NK-92 (cell line): ENCODE measurements around the gene SH3PXD2A.

ENCODE experiments used
- DNase-seq: peaks from one replicate; lab custom pipeline; 2025; ENCODE audit not compliant: unreplicated experiment; lab: John Stamatoyannopoulos, UW

SH3PXD2A gene

GRCh38 chr10:103727991-103728689, 127.2 kb downstream of the SH3PXD2A start:
- no peak for DNase-seq

GRCh38 chr10:103727546-103727963, 127.8 kb downstream of the SH3PXD2A start:
- no peak for DNase-seq

DNA sequence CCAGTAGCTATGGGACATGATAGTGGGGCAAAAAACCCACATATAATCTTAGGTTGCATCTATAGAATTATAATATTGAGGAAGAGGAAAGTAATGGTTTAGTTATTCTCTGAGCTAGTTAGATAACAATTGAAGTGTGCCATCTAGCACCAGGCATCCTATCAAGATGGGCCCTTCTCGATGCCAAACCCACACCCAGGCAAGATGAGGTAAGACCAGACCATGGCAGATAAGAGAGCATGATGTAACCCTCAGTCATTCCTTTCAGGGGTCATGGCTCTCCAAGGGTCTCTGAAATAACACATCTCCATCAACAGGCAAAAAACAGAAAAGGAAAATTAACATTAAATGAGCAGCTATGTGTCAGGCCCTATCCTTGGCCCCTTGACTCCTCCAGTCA, 128.7 kb downstream of the SH3PXD2A start:
- DNase-seq: no peak

- no peak for DNase-seq
Observed at GRCh38 chr10:103725242-103725641, 130.1 kb downstream of the SH3PXD2A start.

DNA sequence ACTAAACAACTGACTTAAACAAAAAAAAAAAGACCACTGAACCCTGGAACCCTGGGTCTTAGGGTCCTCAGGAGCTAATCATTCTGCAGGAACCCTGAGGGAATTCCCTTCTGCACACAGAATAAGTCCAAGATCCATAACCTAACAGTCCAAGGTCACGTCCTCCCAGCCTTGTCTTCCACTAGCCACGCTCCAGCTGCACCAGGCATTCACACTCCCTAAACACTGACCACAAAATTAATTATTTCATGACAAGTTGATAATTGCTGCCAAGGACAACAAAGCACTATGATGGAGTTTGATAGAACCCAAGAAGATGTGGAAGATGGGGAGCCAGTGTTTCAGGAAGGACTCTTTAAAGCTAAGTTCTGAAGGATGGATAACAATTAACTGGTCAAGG, 130.6 kb downstream of the SH3PXD2A start:
- no peak for DNase-seq

DNA sequence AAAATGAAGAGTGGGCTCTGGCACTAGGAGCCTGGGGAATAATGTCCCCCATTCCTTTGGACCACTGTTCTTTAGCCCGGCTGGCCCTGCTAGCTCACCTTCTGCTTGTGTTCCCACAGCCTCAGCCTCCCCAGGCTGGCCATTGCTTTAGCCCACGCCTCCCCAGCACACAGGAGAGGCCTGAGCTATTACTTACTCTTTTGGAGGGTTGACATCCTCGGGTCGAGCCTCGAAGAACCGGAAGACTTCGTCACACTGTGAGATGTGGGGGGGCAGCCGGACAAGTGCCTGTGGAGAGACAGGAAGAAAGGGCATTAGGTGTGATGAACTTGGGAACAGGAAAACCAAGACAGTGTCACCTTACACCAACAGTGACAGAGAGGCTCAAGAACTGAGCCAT, 131.3 kb downstream of the SH3PXD2A start:
- no peak for DNase-seq

- DNase-seq: no peak
Observed at GRCh38 chr10:103723557-103723956, 131.8 kb downstream of the SH3PXD2A start.

DNA sequence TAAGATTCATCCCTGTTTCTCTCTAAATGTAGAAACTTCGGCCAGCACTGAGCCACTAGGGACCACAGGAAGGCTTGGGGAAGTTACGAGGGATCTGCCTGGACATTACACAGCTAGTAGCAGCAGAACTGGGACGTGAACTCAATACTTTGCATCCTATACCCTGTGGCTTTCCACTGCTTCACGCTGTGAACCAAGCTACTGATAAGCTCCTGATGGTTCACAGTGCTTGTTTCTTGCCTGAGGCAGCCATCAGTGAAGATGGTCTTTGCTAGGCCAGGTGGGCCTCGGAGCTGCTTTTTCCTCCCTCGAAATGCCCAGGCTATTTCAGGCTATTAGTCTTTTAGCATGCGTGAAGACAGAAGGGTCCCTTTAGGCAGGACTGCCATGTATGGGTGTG, 132.7 kb downstream of the SH3PXD2A start:
- DNase-seq: no peak

DNA sequence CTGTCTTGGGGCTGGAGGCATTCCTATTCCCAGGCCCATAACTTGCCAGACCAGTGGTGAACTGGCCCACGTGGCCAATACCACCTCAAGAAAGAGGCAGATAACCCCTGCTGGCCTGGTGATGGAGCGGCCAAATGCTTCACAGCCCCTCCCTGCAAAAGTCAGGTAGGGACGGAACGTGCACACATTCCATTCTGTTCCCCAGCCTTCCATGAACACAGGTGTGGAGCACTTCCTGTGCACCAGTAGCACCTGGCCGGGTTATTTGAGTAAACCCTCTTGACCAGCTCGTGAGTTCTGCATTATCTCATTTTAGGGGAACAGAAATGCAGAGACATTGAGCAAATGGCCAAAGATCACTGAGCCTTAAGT, 134.4 kb downstream of the SH3PXD2A start:
- DNase-seq: no peak

GRCh38 chr10:103720328-103720963, 134.9 kb downstream of the SH3PXD2A start:
- DNase-seq: no peak

DNA sequence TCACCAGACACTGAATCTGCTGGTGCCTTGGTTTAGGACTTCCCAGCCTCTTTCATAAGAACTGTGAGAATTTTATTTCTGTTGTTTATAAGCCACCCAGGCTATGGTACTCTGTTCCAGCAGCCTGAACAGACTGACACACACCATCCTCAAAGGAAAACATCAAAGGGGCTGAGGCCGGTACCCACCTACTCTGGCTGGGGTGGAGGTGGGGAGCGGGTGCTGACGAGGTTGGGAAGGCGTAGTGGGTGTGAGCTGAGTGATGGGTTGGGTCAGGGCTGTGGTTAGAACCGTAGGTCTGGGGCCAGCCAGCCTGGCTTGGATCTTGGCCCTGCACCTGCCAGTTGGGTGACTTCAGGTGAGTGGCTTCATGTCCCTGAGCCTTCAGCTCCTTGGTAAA, 136.3 kb downstream of the SH3PXD2A start:
- no peak for DNase-seq

GRCh38 chr10:103718247-103718620, 137.1 kb downstream of the SH3PXD2A start:
- no peak for DNase-seq

DNA sequence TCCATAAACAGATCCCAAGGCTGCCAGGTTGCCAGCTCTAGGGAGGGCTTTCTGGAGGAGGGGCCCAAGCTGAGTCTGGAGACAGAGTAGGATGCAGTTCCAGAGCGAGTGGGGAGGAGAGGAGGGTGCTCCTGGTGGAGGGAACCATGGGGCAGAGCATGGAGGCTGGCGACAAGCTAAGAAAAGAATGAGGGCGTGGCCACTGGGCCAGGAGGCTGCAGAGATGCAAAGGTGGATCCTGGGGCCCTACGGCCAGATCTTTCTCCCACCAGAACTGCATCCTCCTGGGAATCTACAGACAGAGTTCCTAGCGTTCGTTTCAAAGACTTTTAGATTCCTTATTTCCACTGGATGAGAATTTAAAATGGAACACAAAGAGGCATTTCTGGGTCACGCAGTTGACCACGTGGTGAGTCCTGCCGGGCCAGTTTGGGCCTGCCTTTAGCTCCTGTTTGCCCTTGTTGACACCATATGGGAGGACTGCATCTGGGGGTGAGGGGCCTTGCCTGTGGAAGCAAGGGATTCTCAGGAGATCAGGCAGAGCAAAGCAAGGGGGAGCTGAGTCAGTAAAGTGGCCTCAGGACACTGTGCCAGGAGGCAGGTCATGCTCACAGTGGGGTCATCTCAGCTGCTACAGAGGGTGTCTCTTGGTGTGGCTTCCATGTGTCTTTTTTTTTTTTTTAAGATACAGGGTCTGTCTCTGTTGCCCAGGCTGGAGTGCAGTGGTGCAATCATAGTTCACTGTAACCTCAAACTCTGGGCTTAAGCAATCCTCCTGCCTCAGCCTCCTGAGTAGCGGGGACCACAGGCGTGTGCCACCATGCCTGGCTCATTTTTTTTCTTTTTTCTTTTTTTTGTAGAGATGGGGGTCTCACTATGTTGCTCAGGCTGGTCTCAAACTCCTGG, 137.8 kb downstream of the SH3PXD2A start:
- DNase-seq: no peak

GRCh38 chr10:103716206-103717160, 138.9 kb downstream of the SH3PXD2A start:
- DNase-seq: no peak

- no peak for DNase-seq
Observed at GRCh38 chr10:103715430-103715829, 139.9 kb downstream of the SH3PXD2A start.

GRCh38 chr10:103714232-103714891, 141.0 kb downstream of the SH3PXD2A start:
- DNase-seq: no peak

- DNase-seq: no peak
Observed at GRCh38 chr10:103713676-103714075, 141.7 kb downstream of the SH3PXD2A start.

GRCh38 chr10:103712898-103713498, 142.4 kb downstream of the SH3PXD2A start:
- no peak for DNase-seq

DNA sequence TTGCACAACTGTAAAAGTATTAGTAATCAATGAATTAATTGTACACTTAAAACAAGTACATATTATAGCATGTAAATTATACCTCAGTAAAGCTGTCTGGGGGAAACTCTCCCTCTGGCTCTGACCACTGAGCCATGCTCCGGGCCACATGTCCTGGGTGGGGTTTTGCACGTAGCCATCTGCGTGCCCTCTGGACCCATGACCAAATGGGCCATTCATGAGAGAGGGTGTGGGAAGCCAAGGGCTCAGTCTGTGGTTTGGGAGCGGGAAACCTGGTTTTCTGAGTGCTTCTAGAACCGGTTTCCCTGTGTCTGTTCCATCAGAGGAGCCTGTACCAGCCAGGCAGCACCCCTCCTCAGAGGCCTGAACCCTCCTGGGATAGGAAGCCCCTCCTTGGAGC, 143.2 kb downstream of the SH3PXD2A start:
- DNase-seq: no peak
